GM19351 (cell line): ENCODE results near the gene RAMP1.
"Not testable (repeated sequence)": the region's sequence is repeated elsewhere in the genome, so short reads cannot be mapped to it uniquely, and the experiment has no call there.

ENCODE experiments used
- ATAC-seq: cut with Tn5 transposase; IDR thresholded peaks from one replicate; pipeline ENCODE4 v1.9.1; 2021; ENCODE audit warnings: mild to moderate bottlenecking, moderate library complexity; ENCODE audit not compliant: unreplicated experiment

The RAMP1 gene

DNA sequence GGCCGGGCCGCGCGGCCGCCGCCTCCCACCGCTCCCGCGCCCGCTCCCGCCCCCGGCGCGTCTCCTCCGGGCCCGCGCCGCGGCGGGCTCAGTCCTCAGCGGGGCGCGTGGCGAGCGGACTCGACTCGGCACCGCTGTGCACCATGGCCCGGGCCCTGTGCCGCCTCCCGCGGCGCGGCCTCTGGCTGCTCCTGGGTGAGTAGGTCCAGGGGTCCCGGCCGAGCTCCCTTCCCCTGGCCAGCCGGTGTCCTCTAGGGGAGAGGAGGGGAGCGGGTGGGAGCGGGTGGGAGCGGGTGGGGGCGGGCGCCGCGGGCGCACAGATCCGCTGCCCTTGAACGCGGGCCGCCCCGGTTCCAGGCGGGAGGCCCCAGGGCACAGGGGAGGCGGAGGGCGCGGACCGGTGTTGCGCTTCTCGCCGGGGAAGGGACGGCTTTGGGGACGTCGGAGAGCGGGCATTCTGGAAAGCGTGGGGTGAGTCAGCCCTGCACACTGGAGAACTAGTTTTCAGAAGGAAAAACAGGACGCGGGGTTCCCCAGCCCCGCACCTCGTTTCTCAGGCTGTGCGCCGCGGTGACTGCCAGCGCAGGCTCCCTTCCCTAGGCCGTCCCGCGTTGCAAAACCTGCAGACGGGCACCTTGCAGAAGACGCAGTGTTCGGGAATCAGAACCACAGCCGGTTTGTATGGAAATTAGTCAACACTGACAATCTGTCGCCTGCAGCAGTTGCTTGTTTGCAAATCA lies at the start of gene RAMP1:
RAMP1 (plus strand) TSS at position 91 of the 740 bp plus-strand sequence; CDS start at position 144, 53 bp downstream.
- no peak for ATAC-seq

DNA sequence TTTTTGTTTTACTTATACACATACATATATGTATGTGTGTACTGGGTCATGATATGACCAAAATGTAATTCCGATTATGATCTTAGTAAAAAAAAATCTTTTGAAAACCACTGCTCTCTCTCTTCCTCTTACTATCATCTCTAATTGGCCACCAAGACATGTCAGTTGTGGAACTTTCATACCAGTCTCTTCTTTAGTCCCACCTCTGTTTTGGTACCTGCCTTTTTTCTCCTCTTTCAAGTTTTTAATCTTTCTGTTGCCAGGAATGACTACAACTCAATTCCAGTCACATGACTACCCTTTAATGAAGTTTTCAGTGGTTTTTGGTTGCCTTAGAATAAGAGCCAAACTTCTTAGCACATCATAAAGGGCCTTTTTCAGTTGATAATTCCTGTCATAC lies 43.8 kb upstream of the RAMP1 start:
- no peak for ATAC-seq

DNA sequence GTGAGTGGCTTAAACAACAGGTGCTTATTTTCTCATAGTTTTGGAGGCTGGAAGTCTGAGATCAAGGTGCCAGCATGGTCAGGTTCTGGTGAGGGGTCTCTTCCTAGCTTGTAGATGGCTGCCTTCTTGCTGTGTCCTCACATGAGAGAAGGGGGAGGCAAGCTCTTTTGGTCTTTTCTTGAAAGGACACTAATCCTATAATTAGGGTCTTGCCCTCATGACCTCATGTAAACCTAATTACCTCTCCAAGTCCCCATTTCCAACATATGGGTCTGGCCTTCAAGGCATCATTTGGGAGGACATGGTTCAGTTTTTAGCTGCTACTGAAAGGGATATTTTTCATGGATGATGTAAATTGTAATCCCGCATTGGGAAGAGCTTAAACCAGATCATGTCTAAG lies 42.9 kb upstream of the RAMP1 start:
- ATAC-seq, result no peak

- ATAC-seq, result no peak
Measured at GRCh38 chr2:237818066-237818473, 41.4 kb upstream of the RAMP1 start.

DNA sequence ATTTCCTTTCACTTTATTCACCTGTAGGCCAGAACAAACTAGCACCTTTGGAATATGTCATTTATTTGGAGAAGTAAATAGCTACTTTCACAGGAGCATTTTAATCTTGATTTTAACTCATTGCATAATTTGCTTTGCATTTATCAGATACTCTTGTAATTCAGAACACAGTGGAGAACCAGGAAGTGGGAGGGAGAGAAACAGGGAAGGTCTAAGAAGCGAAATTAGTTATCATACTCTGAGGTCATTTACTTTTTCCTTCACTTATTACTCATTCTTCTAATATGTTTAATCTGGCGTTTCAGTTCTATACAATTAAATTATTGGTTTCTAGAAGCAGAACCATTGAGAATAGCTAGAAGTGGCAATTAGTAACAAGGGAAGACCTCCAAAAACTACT lies 40.2 kb upstream of the RAMP1 start:
- no peak for ATAC-seq

DNA sequence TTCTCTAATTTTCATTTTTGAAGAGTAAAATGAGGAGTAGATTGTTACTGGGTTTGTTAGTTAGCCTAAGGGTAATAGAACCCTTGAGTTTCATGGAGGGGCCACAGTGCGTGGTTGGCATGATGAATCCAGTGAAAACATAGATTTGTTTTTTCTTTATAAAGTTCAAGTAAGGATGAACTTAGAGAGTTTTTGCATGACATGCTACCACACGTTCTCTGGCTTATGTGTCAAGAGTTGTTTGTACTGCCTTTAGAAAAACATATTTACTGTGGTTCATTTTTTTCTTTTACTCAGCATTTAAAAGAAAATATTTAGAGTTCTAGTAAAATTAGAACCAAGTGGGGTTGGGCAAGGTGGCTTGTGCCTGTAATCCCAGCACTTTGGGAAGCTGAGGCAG lies 39.0 kb upstream of the RAMP1 start:
- ATAC-seq, result no peak

GRCh38 chr2:237823544-237823943 lies 35.9 kb upstream of the RAMP1 start:
- no peak for ATAC-seq

DNA sequence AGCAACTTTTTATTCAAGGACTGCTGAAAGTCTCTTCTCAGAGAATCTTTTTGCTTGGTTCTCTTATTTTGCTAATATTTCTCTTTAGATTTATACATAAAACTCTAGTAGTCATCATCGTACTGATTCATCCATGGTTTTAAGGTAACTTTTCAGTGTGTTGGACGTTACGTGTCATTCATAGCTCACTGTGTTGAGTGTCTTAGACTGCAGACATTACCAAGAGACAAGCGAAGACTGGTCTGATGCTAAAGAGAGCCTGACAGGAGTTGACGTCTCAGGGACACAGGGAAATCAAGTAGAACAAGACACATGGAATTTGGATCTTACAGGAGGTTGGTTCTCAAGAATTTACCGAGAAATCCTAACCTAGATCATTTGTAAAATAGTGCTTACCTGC lies 35.3 kb upstream of the RAMP1 start:
- no peak for ATAC-seq

DNA sequence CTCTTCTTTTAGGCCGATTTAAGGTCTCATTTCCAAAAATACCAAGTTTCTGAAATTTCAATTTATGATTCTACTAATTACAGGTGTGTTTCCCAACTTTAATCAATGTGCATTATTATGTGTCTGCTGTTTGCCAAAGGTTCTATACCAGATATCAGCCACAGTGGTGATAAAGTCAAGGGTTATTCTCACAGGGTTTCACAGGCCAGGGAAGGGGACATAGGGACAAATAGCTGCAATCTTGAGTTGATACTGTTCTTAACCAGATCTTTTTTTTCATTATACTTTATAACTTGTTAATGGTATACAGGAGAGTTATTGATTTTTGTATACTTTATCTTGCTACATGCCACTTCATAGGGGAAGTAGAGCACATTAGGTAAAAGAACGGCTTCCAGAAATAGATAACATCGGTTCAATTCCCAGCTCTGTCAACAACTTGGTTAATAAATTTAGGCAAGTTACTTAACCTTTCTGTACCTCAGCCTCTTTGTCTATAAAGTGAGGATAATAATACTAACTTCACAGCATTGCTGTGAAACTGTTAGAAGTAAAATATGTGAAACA lies 31.9 kb upstream of the RAMP1 start:
- ATAC-seq, result no peak

- no peak for ATAC-seq
Measured at GRCh38 chr2:237830522-237830921, 28.9 kb upstream of the RAMP1 start.

GRCh38 chr2:237833546-237833945 lies 25.9 kb upstream of the RAMP1 start:
- ATAC-seq, result no peak

DNA sequence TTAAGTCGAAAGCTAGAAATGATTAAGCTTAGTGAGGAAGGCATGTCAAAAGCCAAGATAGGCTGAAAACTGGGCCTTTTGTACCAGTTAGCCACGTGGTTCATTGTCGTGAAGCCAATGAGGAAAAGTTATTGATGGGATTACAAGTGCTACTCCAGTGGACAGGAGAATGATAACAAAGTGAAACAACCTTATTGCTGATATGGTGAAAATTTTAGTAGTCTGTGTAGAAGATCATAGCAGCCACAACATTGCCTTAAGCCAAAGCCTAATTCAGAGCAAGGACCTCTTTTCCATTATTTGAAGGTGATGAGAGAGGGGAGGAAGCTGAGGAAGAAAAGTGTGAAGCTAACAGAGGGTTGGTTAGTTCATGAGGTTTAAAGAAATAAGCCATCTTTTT lies 24.1 kb upstream of the RAMP1 start:
- no peak for ATAC-seq

GRCh38 chr2:237841051-237841450 lies 18.4 kb upstream of the RAMP1 start:
- no peak for ATAC-seq

GRCh38 chr2:237848940-237849339 lies 10.5 kb upstream of the RAMP1 start:
- ATAC-seq, result not testable (repeated sequence)

GRCh38 chr2:237854295-237854694 lies 5.1 kb upstream of the RAMP1 start:
- ATAC-seq, result no peak

- ATAC-seq, result no peak
Measured at GRCh38 chr2:237857791-237858190, 1.6 kb upstream of the RAMP1 start.

- ATAC-seq, result peak; percentile 71
Measured at GRCh38 chr2:237858294-237859081, 935 bp upstream of the RAMP1 start.

DNA sequence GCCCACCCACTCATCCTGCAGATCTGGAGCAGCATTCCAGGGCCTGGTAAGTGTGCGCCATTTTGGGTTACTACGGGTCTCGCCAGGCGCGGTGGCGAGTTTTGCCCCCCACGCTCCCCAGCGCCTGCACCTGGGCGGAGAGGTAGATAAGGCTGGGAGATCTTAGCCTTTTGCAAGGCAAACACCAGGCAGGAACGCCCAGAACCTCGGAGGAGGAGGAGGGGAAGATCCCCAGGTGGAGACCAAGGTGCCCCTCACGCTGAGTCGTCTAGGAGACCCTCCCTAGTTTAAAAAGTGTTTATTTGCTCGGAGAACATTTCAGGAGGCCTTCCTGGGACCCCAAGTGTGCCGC lies 365 bp upstream of the RAMP1 start:
- no peak for ATAC-seq

DNA sequence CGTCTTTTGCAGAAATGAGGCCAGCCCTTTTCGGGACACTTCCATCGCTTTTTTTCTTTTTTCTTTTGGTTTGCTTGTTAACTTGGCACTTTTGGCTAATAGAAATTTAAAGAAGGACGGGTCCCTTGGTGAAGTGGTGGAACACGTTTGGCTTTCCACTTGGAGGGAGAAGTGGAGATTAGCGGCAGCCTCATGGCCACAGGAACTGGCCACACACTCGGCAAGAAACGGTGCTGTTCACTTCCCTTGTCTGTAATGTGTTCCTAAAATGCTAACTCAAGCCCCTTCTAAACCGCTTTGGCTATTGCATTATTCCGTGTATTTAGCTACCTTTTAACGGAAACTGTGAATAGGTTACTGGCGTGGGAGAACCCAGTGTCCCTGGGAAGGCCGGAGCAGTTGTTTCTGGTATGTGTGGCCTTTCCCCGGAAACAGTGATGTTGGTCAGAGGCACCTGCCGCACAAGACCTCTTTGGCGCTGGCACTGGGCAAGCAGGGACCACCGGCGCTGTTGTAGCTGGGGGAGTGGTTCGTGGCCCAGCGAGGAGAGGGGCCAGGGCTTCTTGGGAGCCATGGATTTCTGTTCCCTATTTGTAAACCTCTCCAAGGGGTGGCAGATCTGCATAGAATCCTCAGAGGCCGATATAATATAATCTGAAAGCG lies 981 bp downstream of the RAMP1 start:
- no peak for ATAC-seq

- no peak for ATAC-seq
Measured at GRCh38 chr2:237861875-237862527, 2.6 kb downstream of the RAMP1 start.

DNA sequence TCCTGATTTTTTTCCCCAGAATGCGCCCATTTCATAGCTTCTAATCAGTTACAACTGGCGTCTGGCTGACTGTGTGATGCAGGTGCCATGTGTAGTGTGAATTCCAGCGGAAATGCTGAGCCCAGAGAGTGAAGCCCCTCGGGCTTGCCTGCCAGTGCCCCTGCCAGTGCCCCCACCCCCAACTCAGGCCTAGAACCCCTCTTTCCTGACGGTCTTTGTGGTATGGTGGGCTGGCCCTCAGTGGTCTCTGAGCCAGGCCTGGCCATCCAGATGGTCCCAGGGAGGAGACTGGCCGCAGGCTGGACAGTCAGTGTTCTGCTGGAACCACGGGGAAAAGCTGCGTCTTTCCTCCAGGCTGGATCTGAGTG lies 3.1 kb downstream of the RAMP1 start:
- ATAC-seq, result no peak
